PC-3 (cell line): ENCODE measurements around the gene EYS.

ENCODE experiments used
- EZH2 ChIP-seq: fragments of 300-600 bp; sonication (generic); IDR thresholded peaks from one replicate; pipeline ENCODE4 v1.6.1; 2017; ENCODE audit warnings: antibody characterized with exemption, mild to moderate bottlenecking, low read length; ENCODE audit not compliant: unreplicated experiment
- TF ChIP-seq, protein P1 (sequence below): fragments of 300-600 bp; sonication (generic); conservative IDR thresholded peaks from 2 replicates; pipeline ENCODE4 v1.5.1; 2017; ENCODE audit warnings: antibody characterized with exemption, low read depth, mild to moderate bottlenecking, low read length

DNA sequence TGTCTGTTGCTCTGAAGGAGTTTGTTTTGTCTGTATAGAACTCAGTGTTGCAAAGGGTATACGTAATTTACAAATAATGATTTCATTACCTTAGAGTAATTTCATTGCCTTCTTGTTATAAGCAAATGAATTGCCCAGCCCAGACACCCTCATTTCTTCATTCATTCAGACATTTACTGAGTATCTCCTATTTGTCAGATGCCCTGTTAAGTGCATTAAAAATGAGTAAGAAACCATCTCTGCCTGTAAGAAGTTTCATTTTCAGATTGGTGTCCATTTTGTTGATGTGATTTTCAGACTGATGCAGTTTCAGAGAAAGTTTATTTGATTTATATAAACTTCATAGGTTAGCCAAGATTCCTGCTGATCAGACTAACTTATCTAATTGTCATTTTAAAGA, 1642.1 kb downstream of the EYS start:
- TF ChIP-seq, protein P1, sequence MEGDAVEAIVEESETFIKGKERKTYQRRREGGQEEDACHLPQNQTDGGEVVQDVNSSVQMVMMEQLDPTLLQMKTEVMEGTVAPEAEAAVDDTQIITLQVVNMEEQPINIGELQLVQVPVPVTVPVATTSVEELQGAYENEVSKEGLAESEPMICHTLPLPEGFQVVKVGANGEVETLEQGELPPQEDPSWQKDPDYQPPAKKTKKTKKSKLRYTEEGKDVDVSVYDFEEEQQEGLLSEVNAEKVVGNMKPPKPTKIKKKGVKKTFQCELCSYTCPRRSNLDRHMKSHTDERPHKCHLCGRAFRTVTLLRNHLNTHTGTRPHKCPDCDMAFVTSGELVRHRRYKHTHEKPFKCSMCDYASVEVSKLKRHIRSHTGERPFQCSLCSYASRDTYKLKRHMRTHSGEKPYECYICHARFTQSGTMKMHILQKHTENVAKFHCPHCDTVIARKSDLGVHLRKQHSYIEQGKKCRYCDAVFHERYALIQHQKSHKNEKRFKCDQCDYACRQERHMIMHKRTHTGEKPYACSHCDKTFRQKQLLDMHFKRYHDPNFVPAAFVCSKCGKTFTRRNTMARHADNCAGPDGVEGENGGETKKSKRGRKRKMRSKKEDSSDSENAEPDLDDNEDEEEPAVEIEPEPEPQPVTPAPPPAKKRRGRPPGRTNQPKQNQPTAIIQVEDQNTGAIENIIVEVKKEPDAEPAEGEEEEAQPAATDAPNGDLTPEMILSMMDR, result no peak
- TF ChIP-seq EZH2, result no peak
